Transverse colon (tissue), 4 donors: ENCODE results near the gene PCCA. TPM values are rescaled to one million over a fixed set of nuclear protein-coding genes. Genes with fewer than 3 reads are reported as not detected.

Experiments used
- DNase-seq: peaks from one replicate; pipeline ENCODE4 v3.0.0-alpha.2; 2019
- H3K27ac ChIP-seq, 4 donors: fragments of 200-600 bp; sonication (generic); 2 replicates each; pipeline ENCODE4 v1.5.1; 2016 to 2018; ENCODE audit warnings: inconsistent platforms in 4 of 4
- H3K27me3 ChIP-seq: fragments of 200-600 bp; sonication (generic); 2 replicates; pipeline ENCODE4 v1.5.1; 2017; ENCODE audit warnings: inconsistent platforms
- H3K36me3 ChIP-seq, 4 donors: fragments of 200-600 bp; sonication (generic); 2 replicates each; pipeline ENCODE4 v1.5.1; 2017 to 2019; ENCODE audit warnings: inconsistent platforms in 4 of 4
- H3K4me1 ChIP-seq, 4 donors: fragments of 200-600 bp; sonication (generic); 2 replicates each; pipeline ENCODE4 v1.5.1; 2017 to 2020; ENCODE audit warnings: inconsistent platforms in 4 of 4
- H3K4me3 ChIP-seq, 4 donors: fragments of 200-600 bp; sonication (generic); 1 replicate in 1 of 4; 2 replicates in 3 of 4; pipeline versions ENCODE4 v1.5.1 to v1.6.1; 2017 to 2019; ENCODE audit warnings: inconsistent platforms in 4 of 4
- H3K9me3 ChIP-seq, 2 donors: fragments of 200-600 bp; sonication (generic); 2 replicates each; pipeline ENCODE4 v1.5.1; 2017 to 2019; ENCODE audit warnings: inconsistent platforms in 2 of 2
- EP300 ChIP-seq: sonication (generic); formaldehyde crosslinking; IDR thresholded peaks from one replicate; pipeline ENCODE4 v1.6.1; 2017; ENCODE audit warnings: antibody characterized with exemption, low read depth
- POLR2A ChIP-seq: fragments of 450-650 bp; IDR thresholded peaks from one replicate; pipeline ENCODE4 v1.6.1; 2016; ENCODE audit warnings: antibody characterized with exemption, mild to moderate bottlenecking, moderate library complexity
- POLR2AphosphoS5 ChIP-seq, 3 donors: sonication (generic); formaldehyde crosslinking; IDR thresholded peaks; one replicate each; pipeline ENCODE4 v1.6.1; 2016; ENCODE audit warnings: antibody characterized with exemption in 3 of 3
- WGBS, 2 donors: methylation state at CpG; one replicate each; pipeline ENCODE4 v1.1.5; 2018; ENCODE audit warnings: low coverage in 1 of 2; 5-methylcytosine and 5-hydroxymethylcytosine counted together
- in situ Hi-C, 4 donors: fragments of 200-750 bp; cut with MboI; loops; one replicate each; pipeline versions ENCODE4 v1.15.0 to v1.15.1; 2017; ENCODE audit warnings: low sequenced_read_pairs in 3 of 4, low pct_ligation_motif_present in 1 of 4, low pct_unique_long_range_greater_than_20kb in 1 of 4
- intact Hi-C: fragments of 100-400 bp; cut with DNase I; formaldehyde crosslinking; loops from one replicate; pipeline ENCODE4 v1.15.1; 2023; ENCODE audit warnings: low total_unique reads
- total RNA-seq, 4 donors: library from RNA; depleted of rRNA; stranded (reverse); fragments of >200 nt; gene quantifications; one replicate each; pipeline ENCODE4 v1.1.0, GENCODE V29; 2016
- TF ChIP-seq, protein P1 (sequence below), 5 experiments: fragments of 200-600 bp in 3 of 5; fragments of 450-650 bp in 2 of 5; sonication (generic) in 3 of 5; IDR thresholded peaks; 1 replicate in 2 of 5; 2 replicates in 3 of 5; pipeline ENCODE4 v1.5.1; 2016 to 2017; ENCODE audit warnings: antibody characterized with exemption in 5 of 5, inconsistent platforms in 3 of 5, mild to moderate bottlenecking in 2 of 5, moderate library complexity in 1 of 5

PCCA gene
- total RNA-seq, 4 donors from 2014 or later = 13.1 to 87.8 (median 74.6) TPM

DNA sequence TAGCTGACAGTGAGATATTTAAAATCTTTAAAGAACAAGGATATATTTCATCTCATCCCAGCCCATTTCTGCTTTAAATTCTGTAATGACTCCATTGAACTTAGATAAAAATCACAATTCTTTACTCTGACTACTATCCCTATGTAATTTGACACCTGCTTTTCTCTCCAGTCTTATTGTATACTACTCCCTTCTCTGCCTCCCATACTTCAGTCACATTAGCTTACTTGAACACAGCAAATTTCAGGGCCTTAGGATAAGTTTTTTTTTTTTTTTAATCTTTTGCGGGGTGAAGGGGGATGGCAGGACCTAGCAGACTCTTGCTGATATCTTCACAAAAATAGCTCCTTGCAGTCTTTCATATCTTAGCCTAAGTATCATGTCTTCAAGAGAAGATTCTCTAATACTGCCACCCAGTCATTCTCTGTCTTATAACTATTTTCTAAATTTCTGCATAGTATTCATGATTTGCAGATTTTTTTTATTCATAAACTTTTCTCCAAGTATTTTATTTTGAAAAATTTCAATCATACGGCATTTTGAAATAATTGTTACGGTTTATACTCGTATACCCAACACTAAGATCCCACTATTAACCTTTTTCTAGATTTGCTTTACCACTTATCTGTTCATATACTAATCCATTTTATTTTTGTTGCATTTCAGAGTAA is 151.4 kb downstream of the PCCA start:
- 95 to 97% methylated on average over 4 of the region's 4 CpGs for WGBS, 2 donors
- Histone ChIP-seq H3K4me1 (peaks cover 0 to 3% (median 1%) of the 10 kb centered on the region in 4 donors), H3K27ac (no peak overlapping the region), H3K9me3 (no peaks in the 10 kb centered on the region), H3K27me3 (no peaks in the 10 kb centered on the region), H3K4me3 (no peak overlapping the region), H3K36me3 (peaks cover 0 to 6% (median 0%) of the 10 kb centered on the region in 4 donors)
- intact Hi-C loops = no loop called here
- in situ Hi-C loops = loop anchor here in 2 of 4 donors (25.0 kb wide), 2 partner anchors 272 to 328 kb away; no protein-coding TSS in a partner anchor
- DNase-seq = no peak
- TF ChIP-seq, protein P1, sequence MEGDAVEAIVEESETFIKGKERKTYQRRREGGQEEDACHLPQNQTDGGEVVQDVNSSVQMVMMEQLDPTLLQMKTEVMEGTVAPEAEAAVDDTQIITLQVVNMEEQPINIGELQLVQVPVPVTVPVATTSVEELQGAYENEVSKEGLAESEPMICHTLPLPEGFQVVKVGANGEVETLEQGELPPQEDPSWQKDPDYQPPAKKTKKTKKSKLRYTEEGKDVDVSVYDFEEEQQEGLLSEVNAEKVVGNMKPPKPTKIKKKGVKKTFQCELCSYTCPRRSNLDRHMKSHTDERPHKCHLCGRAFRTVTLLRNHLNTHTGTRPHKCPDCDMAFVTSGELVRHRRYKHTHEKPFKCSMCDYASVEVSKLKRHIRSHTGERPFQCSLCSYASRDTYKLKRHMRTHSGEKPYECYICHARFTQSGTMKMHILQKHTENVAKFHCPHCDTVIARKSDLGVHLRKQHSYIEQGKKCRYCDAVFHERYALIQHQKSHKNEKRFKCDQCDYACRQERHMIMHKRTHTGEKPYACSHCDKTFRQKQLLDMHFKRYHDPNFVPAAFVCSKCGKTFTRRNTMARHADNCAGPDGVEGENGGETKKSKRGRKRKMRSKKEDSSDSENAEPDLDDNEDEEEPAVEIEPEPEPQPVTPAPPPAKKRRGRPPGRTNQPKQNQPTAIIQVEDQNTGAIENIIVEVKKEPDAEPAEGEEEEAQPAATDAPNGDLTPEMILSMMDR (IDR thresholded peaks at IDR 0.05) = no peak
- no peak for TF ChIP-seq POLR2AphosphoS5 (IDR thresholded peaks at IDR 0.05)
- no peak for TF ChIP-seq EP300
- no peak for TF ChIP-seq POLR2A

DNA sequence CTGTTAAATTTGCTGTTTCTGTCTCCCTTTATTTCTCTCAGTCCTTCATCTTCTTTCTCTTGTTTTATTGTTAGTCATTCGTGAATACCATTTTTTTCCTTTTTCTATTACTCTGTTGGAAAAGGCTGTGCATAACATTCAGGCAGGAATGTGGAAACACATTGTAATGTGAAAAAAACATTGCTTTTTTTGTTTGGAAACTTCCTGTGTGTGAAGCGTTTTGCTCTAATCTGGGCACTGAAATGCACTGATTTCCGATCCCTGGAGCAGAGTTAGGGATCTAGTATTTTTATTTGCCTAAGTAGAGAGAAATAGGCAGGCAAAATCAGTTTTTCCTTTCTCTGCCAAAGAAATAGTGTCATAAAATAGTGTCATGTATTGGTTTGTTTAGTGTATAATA is 155.5 kb downstream of the PCCA start:
- no peak for TF ChIP-seq POLR2A
- TF ChIP-seq POLR2AphosphoS5 (IDR thresholded peaks at IDR 0.05) = no peak
- no peak for TF ChIP-seq EP300
- TF ChIP-seq, protein P1 (IDR thresholded peaks at IDR 0.05) = no peak
- intact Hi-C loops = no loop called here
- in situ Hi-C loops = loop anchor here in 2 of 4 donors (25.0 kb wide), 2 partner anchors 268 to 332 kb away; no protein-coding TSS in a partner anchor
- 72 to 77% methylated on average over 3 of the region's 3 CpGs for WGBS, 2 donors
- Histone ChIP-seq H3K4me3 (no peak overlapping the region), H3K9me3 (peaks cover 8 to 11% of the 10 kb centered on the region in 2 donors), H3K4me1 (no peaks in the 10 kb centered on the region), H3K27me3 (no peaks in the 10 kb centered on the region), H3K36me3 (no peaks in the 10 kb centered on the region), H3K27ac (no peak overlapping the region)
- DNase-seq = no peak

DNA sequence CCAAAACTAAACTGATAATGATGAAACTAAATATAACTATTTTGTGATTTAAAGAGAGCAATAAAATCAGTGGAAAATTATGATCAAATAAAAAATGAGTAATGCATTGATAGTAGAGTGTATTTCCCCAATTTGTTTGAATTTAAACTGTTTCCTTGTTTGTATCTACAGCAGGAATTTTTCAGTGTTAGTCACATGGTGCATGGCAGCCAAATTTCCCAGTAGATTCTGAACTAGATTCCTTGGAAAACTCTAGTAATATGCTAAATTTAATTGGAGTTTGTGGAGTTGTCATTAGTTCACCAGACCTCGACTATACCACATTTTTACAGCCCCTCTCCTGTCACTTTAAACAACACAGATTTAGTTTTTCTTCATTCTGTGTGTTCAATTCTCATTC is 156.2 kb downstream of the PCCA start:
- H3K4me3 ChIP-seq = no peak overlapping the region
- no peaks in the 10 kb centered on the region for H3K27me3 ChIP-seq
- H3K9me3 ChIP-seq = peaks cover 8 to 11% of the 10 kb centered on the region in 2 donors
- no peaks in the 10 kb centered on the region for H3K36me3 ChIP-seq
- no peaks in the 10 kb centered on the region for H3K4me1 ChIP-seq
- DNase-seq = no peak
- H3K27ac ChIP-seq = no peak overlapping the region
- in situ Hi-C loops (loop anchor here in 2 of 4 donors (25.0 kb wide), 2 partner anchors 267 to 333 kb away; no protein-coding TSS in a partner anchor), intact Hi-C loops (no loop called here)
- WGBS, 2 donors = 60 to 89% methylated on average over 1 of the region's 1 CpG
- TF ChIP-seq POLR2A = no peak
- TF ChIP-seq, protein P1 (IDR thresholded peaks at IDR 0.05) = no peak

DNA sequence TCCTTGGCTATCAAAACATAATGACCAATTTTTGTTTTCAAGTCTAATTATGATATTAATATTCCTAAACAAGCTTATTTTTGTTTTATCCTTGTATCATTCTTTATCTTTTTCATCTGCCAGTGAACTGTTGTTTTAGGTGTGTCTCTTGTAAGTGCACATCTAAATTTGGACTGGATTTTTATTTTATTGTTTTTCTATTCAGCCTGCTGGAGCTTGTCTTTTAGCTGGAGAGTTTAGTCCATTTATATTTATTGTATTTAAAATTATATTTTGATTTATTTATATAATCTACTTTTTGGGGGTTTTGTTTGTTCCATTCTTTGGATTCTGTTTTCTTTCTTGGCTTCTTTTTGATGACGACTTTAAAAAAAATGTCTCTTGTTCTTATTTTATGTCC is 159.0 kb downstream of the PCCA start:
- WGBS, 2 donors = 100% methylated on average over 1 of the region's 1 CpG
- Histone ChIP-seq H3K36me3 (no peaks in the 10 kb centered on the region), H3K4me3 (no peak overlapping the region), H3K4me1 (no peaks in the 10 kb centered on the region), H3K27ac (no peak overlapping the region), H3K9me3 (peaks cover 8 to 11% of the 10 kb centered on the region in 2 donors), H3K27me3 (no peaks in the 10 kb centered on the region)
- intact Hi-C loops (no loop called here), in situ Hi-C loops (loop anchor here in 2 of 4 donors (25.0 kb wide), 2 partner anchors 264 to 336 kb away; no protein-coding TSS in a partner anchor)
- TF ChIP-seq, protein P1 (IDR thresholded peaks at IDR 0.05) = no peak
- TF ChIP-seq POLR2A (no peak), EP300 (no peak), POLR2AphosphoS5 (IDR thresholded peaks at IDR 0.05) (no peak)
- DNase-seq = no peak
